Prostate gland (tissue), 2 donors: Measurements from ENCODE around the gene SH3BP1.

ENCODE experiments used
- CTCF ChIP-seq, 4 experiments: fragments of 200-600 bp in 2 of 4; fragments of 450-650 bp in 2 of 4; sonication (generic) in 2 of 4; IDR thresholded peaks; 1 replicate in 3 of 4; 2 replicates in 1 of 4; pipeline ENCODE4 v1.5.1; 2016 to 2019; ENCODE audit warnings: antibody characterized with exemption in 4 of 4, mild to moderate bottlenecking in 2 of 4, moderate library complexity in 2 of 4
- POLR2A ChIP-seq: fragments of 450-650 bp; IDR thresholded peaks from one replicate; pipeline ENCODE4 v1.6.1; 2016; ENCODE audit warnings: antibody characterized with exemption, mild to moderate bottlenecking
- POLR2AphosphoS5 ChIP-seq: sonication (generic); formaldehyde crosslinking; IDR thresholded peaks from one replicate; pipeline ENCODE4 v1.6.1; 2017; ENCODE audit warnings: antibody characterized with exemption

- TF ChIP-seq POLR2A: no peak
- TF ChIP-seq CTCF (IDR thresholded peaks at IDR 0.05): no peak
- no peak for TF ChIP-seq POLR2AphosphoS5
These were observed 34.6 kb upstream of the SH3BP1 start for GRCh38 chr22:37604875-37605274.
